Dermis blood vessel endothelial cell (primary cell): ENCODE data around the gene MYCN. TPM values are rescaled to one million over a fixed set of nuclear protein-coding genes. Genes with fewer than 3 reads are reported as not detected.
A peak's percentile ranks its signal among the peaks of the same experiment; 100 is the strongest.

Experiments
- DNase-seq: peaks from one replicate; pipeline ENCODE4 v3.0.0; 2010
- total RNA-seq: library from RNA; depleted of rRNA; stranded (reverse); fragments of >200 nt; gene quantifications from 2 replicates; pipeline ENCODE4 v1.2.3, GENCODE V29; 2014

Gene MYCN
- total RNA-seq, 1 donor from 2014 or later = 19.6 TPM

- no peak for DNase-seq
Observed at GRCh38 chr2:15932394-15933183, 7.8 kb upstream of the MYCN start.

GRCh38 chr2:15933184-15933845, 7.0 kb upstream of the MYCN start:
- DNase-seq = no peak

GRCh38 chr2:15934291-15934945, 5.9 kb upstream of the MYCN start:
- no peak for DNase-seq

GRCh38 chr2:15935189-15935588, 5.2 kb upstream of the MYCN start:
- no peak for DNase-seq

- no peak for DNase-seq
Observed at GRCh38 chr2:15935675-15936074, 4.7 kb upstream of the MYCN start.

GRCh38 chr2:15936277-15937104, 3.9 kb upstream of the MYCN start:
- no peak for DNase-seq

GRCh38 chr2:15937105-15937881, 3.1 kb upstream of the MYCN start:
- no peak for DNase-seq

GRCh38 chr2:15937882-15938802, 2.2 kb upstream of the MYCN start:
- DNase-seq = no peak

GRCh38 chr2:15938803-15939555, 1.4 kb upstream of the MYCN start:
- DNase-seq = no peak

- peak; percentile 77 for DNase-seq
Observed at GRCh38 chr2:15939556-15939853, 845 bp upstream of the MYCN start.

GRCh38 chr2:15940661-15941480, 521 bp downstream of the MYCN start:
- DNase-seq = peak; percentile 27

GRCh38 chr2:15941481-15941850, 1.1 kb downstream of the MYCN start:
- peak; percentile 16 for DNase-seq

- peak; percentile 34 for DNase-seq
Observed at GRCh38 chr2:15941871-15942710, 1.7 kb downstream of the MYCN start.

- no peak for DNase-seq
Observed at GRCh38 chr2:15942711-15943345, 2.5 kb downstream of the MYCN start.

GRCh38 chr2:15943378-15944280, 3.3 kb downstream of the MYCN start:
- DNase-seq = peak; percentile 73

GRCh38 chr2:15944325-15945017, 4.1 kb downstream of the MYCN start:
- no peak for DNase-seq
